ENCODE measurements around the gene PRRG3.

GRCh38 chrX:151703487-151703886 lies 8.2 kb downstream of the PRRG3 start:
- no peak for TF ChIP-seq CTCF (IDR thresholded peaks at IDR 0.05)
- TF ChIP-seq EZH2phosphoT487 (IDR thresholded peaks at IDR 0.05) = no peak
